ENCODE data around the gene WDR27. TPM values are rescaled to one million over a fixed set of nuclear protein-coding genes. Genes with fewer than 3 reads are reported as not detected.

Gene WDR27
- total RNA-seq, 1 donor from 2014 or later = 7.2 TPM

DNA sequence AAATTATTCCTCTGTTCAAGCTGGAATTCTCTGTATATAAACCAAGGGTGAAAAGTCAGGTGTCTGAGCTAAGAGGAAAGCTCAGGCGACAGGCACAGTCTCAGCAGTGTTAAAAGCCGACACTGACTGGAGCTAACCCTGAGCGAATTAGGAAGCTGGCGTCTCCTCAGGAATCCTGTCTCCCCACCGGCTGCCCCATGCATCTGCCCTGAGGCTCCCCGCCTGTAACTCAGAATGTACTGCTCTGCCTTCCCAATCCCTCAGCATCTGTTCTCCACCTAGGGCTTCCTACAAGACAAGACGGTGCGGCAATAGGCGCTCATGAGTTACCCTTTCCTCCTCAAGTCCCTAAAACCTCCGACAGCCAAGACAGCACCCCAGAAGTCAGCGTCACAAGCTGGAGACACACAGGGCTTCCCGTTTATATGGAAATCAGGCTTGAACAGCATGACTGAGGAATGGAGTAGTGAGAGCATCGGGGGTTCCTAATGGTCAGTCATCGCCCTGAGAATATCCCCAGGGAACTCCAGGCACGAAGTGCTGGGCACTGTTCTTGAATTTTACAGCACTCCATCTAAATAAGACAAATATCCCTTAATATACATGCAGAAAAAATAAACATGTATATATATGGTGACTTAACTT, 33.5 kb downstream of the WDR27 start:
- no peak for DNase-seq (ENCODE audit: low spot score)
- intact Hi-C loops (cut with DNase I) = no loop called here

DNA sequence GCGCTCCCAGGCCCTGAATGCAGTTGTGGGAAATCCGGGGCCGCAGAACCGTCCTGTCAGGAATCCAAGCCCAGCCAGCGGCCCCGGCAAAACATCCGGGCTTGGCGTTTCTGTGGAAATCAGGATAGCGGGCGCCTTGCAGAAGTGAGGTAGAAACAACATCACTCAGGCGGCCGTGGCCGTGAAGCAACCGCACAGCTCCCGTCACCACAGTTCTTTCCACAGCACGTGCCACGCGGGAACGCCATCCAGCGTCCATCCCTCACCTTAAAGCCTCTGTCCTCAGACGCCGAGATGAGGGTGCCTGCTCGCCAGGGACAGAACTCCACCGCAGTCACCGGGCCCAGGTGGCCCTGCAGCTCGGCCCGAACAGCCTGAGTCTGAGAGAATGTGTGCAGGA, 34.1 kb downstream of the WDR27 start:
- intact Hi-C loops (cut with DNase I) = no loop called here
- DNase-seq (ENCODE audit: low spot score) = no peak

- intact Hi-C loops (cut with DNase I) = no loop called here
- no peak for DNase-seq (ENCODE audit: low spot score)
Observed at GRCh38 chr6:169666441-169666840, 35.4 kb downstream of the WDR27 start.

GRCh38 chr6:169665289-169665688, 36.5 kb downstream of the WDR27 start:
- DNase-seq (ENCODE audit: low spot score) = no peak
- intact Hi-C loops (cut with DNase I) = no loop called here

- intact Hi-C loops (cut with DNase I) = no loop called here
- no peak for DNase-seq (ENCODE audit: low spot score)
Observed at GRCh38 chr6:169664227-169664626, 37.6 kb downstream of the WDR27 start.

DNA sequence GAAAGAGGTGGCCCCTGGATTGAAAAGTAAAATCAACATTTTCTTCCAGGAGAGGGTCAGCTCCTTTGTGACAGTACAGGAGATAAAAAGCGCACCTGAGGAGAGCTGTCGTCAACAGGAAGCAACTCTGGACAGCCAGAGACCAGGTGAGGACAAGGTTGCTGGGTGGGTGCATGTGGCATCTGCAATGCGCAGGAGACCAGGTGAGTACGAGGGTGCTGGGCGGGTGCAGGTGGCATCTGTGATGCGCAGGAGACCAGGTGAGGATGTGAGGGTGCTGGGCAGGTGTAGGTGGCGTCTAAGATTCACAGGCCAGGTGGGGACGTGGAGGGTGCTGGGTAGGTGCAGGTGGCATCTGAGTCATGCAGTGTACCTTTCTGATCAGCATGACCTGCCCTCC, 38.4 kb downstream of the WDR27 start:
- intact Hi-C loops (cut with DNase I) = no loop called here
- DNase-seq (ENCODE audit: low spot score) = no peak

- intact Hi-C loops (cut with DNase I) = no loop called here
- no peak for DNase-seq (ENCODE audit: low spot score)
Observed at GRCh38 chr6:169661391-169661756, 40.5 kb downstream of the WDR27 start.

DNA sequence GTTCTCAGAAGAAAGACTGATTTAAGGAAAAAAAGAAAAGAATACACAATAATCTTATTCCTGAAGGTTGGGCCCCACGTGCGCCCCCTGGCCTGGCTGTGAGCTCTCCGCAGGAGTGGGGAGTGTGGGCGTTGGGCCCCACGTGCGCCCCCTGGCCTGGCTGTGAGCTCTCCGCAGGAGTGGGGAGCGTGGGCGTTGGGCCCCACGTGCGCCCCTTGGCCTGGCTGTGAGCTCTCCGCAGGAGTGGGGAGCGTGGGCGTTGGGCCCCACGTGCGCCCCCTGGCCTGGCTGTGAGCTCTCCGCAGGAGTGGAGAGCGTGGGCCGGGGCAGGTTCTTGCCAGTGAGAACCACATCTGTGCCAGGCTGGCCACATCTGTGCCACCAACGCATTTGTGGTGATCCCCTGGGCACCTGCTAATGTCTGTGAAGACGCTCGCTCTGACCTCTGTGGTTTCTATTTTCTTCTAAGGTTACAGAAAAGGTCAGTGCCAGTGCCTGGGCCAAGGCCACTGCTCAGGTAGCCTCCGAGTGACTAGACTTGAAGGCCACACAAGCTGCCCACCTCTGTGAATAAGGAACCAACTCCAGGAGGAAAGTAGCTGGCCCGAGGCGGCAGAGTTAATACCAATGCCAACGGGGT, 41.0 kb downstream of the WDR27 start:
- no peak for DNase-seq (ENCODE audit: low spot score)
- intact Hi-C loops (cut with DNase I) = no loop called here

DNA sequence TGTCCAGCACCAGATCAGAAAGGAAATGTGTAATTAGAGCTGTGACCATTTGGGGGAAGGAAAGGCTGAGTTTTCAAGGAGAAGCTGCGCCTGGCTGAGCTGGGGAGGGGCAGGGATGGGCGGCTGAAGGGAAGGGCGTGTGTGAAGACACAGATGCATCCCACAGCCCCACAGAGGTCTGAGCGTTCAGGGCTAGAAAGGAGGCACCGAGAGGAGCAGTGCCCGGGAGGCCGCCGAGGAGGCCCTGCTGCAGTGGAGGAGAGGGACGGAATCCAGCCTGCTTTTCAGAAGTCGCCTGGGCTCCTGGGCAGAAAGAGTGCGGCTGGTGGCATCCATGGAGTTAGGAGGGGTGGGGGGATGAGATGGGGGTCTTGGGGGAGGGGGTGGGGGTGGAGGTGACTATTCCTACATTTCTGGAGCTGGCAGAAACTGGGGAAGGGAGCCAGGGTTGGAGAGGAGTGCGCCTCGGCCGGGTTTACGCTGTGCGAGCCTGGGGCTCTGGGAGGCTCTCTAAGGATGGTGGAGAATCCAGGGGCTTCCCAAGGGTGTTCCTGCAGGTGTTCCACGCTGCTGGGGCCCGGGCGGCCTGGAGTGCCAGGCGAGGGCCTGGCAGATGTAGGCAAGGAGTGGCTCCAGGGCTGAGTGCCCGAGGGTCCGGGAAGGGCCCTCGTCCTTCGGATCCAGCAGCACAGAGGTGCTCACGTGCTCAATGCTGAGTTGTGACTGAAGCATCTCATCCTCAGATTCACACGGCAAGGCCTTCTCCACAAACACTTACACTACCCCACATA, 41.8 kb downstream of the WDR27 start:
- intact Hi-C loops (cut with DNase I) = no loop called here
- no peak for DNase-seq (ENCODE audit: low spot score)

DNA sequence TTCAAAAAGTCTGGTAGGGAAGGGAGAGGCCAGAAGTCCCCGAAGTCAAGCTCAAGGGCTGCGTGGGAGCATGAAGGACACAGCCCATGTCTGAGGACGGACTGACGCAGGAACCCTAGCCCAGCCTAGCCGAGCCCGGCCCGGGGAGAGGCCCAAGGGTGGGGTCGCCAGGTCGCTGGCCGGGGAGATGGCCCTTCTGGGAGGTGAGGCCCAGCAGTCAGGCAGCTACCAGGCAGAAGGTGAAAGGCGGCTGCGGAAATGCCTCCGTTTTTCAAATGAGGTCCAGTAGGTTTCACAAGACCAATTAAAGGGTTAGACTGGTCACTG, 44.6 kb downstream of the WDR27 start:
- intact Hi-C loops (cut with DNase I) = no loop called here
- no peak for DNase-seq (ENCODE audit: low spot score)

DNA sequence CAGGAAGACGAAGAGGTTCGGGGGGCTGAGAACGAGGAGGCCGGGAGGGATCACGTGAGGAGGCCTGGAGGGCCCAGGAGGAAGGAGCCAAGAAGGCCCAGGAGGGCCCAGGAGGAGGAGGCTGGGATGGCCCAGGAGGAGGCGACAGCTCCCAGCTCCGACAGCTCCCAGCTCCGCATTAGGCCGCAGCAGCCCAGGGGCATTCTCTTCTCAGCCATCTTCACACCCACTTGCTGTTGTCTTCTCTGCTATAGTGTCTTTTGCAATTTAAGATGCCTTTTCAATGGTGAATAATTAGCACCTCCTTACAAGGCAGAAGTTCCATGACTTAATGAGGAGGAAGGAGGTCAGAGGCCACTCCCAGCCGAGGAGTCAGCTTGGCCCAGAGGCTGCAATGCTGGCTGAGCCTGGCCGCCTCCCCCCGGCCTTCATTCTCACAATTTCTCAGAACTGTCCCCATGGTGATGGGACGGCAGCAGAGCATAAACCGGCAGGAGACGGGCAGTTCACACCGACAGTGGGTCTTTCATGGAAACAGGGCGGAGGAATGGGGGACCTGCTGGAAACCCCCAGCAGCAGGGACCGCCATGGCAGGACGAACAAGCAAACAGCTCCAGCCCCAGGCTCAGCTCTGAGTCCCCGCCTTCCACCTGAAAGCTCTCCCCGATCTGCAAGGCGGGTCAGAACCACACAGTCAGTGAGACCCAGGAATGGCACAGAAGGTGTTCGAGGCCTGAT, 45.1 kb downstream of the WDR27 start:
- intact Hi-C loops (cut with DNase I) = no loop called here
- no peak for DNase-seq (ENCODE audit: low spot score)

DNA sequence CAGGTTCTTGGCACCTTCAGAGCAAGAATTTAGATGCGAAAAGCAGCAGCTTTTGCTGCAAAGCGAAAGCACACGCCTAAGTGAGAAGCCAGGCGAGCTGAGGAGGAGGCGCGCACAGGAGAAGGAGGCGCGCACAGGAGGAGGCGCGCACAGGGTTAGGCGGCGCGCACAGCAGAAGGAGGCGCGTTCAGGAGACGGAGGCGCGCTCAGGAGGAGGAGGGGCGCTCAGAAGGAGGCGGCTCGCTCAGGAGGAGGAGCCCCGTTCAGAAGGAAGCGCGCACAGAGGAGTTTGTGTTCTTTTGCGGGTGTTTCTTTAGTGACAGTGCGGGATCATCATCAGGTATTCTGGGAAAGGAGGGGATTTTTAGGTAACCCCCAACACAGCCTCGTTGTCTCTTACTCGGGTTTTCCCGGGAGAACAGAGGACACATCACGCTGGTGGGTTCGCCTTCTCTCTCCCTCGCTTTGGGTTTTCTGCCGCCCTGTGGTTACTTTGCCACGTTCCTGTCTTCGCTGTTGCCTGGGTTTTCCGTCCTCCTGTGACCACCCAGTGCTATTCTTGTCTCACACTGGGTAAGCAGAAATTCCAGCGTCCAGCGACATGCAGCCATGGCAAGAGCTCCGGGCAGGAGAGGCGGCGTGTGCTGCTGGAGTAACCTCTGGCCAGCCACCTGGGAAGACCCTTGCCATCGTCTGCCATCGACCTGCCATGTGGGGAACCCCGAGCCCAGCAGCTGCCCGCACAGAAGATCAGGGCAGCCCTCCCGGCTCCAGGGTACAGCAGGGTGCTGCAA, 47.0 kb downstream of the WDR27 start:
- intact Hi-C loops (cut with DNase I) = no loop called here
- no peak for DNase-seq (ENCODE audit: low spot score)

DNA sequence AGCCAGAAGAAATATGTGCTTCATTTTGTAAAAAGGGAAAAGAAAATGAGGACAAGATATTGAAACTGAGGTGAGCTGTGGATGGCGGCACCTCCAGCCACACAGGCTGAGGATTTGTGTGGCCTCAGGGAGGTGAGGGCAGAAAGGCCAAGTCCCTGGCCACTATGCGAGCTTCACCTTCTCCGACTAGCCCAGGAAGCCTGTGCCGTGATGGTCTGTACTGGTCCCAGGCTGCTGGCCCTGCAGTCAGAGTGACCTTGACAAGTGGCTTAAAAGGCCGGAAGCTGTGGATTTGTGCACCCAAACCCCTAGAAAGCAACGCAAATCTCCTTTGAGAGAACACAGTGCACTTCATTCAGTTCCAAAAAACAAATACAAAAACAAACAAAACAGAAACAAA, 48.1 kb downstream of the WDR27 start:
- intact Hi-C loops (cut with DNase I) = no loop called here

DNA sequence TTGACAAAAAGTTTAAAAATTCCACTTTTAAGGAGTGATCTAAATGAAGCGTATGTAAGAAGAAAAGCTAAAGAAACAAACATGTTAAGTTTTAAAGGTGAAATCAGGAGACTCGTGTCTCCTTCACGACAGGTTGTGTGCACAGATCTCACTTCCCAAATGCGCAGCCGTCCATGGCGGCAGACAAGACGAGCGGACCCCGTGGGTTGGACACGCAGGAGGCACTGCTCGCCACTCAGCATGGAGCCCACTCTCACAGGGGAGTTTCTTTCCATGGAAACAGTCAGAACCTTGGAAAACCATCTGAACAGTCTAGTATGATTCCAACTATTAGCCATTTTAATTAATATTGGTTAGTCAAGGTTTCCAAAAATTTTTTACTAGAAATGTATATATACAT, 48.9 kb downstream of the WDR27 start:
- intact Hi-C loops (cut with DNase I) = no loop called here

More for the DNA sequence above, 48.1 kb downstream of the WDR27 start:
- no peak for DNase-seq (ENCODE audit: low spot score)

DNA sequence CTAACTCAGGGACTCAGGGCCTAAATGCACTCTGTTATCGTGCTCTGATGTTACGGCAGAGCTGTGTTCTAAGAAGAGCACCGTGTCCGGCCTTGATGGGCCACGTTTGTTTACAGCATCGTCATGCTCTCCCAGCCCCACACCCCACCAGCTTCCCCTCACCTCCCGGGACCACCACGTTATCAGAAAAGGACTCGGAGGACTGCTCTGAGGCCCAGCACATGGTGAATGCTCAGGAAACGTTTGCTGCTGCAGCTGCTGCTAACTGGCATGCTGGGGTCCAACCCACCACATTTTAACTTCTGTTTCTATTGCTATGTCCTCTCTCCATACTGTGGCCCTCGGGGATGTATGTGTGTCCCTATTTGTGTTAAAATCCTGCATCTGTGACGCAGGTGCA, 50.3 kb downstream of the WDR27 start:
- DNase-seq (ENCODE audit: low spot score) = no peak
- intact Hi-C loops (cut with DNase I) = no loop called here

More for the DNA sequence above, 48.9 kb downstream of the WDR27 start:
- DNase-seq (ENCODE audit: low spot score) = no peak

DNA sequence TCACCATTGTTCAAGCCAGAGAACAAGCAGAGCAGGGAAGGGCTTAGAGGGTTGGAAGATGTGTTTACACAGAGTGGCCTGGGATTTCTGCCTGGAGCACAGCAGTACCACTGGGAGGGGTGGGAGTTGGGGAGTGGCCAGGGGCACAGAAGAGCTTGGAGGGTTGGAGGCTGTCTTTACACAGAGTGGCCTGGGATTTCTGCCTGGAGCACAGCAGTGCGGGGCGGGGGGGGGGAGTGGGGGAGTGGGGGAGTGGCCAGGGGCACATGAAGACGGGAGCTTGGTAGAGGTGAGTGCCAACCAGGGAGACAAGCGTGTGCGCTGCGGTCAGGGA, 50.9 kb downstream of the WDR27 start:
- intact Hi-C loops (cut with DNase I) = no loop called here
- no peak for DNase-seq (ENCODE audit: low spot score)

DNA sequence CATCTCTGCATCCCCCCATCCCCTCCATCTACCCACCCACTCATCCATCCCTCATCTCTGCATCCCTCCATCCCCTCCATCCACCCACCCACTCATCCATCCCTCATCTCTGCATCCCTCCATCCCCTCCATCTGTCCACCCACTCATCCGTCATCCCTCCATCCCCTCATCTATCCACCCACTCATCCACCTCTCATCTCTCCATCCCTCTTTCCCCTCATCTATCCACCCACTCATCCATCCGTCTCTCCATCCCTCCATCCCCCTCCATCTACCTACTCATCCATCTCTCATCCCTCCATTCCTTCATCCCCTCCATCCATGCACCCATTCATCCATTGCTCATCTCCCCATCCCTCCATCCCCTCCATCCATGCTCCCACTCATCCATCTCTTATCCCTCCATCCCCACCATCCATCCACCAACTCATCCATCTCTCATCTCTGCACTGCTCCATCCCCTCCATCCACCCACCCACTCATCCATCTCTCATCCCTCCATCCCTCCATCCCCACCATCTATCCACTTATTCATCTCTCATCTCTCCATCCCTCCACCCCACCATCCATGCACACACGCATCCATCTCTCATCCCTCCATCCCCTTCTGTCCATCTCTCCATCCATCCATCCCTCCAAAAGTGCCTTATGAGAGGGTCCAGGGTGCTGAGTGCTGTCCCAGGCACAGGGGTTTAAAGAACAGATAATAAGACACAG, 51.4 kb downstream of the WDR27 start:
- intact Hi-C loops (cut with DNase I) = no loop called here

DNA sequence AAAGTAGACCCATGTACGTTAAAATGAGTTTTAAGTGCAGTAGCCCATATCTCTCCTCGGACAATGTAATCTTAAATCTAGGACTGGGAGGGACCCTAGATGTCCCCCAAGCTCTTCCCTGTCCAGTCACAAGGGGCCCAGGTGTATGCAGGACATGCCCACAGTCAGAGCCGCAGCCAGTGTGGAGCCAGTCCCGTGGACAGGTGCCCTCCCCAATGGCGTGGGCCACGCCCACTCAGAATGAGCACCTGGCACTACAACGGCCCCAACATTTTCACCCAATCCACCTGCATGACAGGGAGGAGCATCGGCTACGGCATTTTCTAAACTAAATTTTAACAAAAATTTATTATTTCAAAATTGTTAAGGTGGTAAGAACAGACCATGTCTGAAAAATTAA, 53.2 kb downstream of the WDR27 start:
- no peak for DNase-seq (ENCODE audit: low spot score)
- intact Hi-C loops (cut with DNase I) = no loop called here

More for the DNA sequence above, 51.4 kb downstream of the WDR27 start:
- DNase-seq (ENCODE audit: low spot score) = no peak

GRCh38 chr6:169648092-169648491, 53.7 kb downstream of the WDR27 start:
- intact Hi-C loops (cut with DNase I) = no loop called here
- DNase-seq (ENCODE audit: low spot score) = no peak
